RWPE1 (cell line): ENCODE measurements around the gene ULK2.
"Not testable (repeated sequence)": the region's sequence is repeated elsewhere in the genome, so short reads cannot be mapped to it uniquely, and the experiment has no call there.

Source experiments
- CTCF ChIA-PET: fragments of 350-600 bp; sonication (Branson Sonifier 250); formaldehyde crosslinking; extraction: SDS; loops from one replicate; lab custom pipeline; 2021; lab: Yijun Ruan, JAX
- POLR2A ChIA-PET: fragments of 400-600 bp; formaldehyde crosslinking; extraction: SDS; loops from one replicate; lab custom pipeline; 2020; ENCODE audit warnings: antibody characterized with exemption; ENCODE audit not compliant: low non-redundant PET; lab: Yijun Ruan, JAX
- DNase-seq: peaks from one replicate; pipeline ENCODE4 v3.0.0; 2012; ENCODE audit warnings: low spot score
- H3K27ac ChIP-seq: fragments of 450-650 bp; 2 replicates; pipeline ENCODE4 v1.5.1; 2017
- CTCF ChIP-seq: fragments of 450-650 bp; conservative IDR thresholded peaks from 2 replicates; pipeline ENCODE4 v1.5.1; 2017; ENCODE audit warnings: low read depth, mild to moderate bottlenecking

The ULK2 gene

DNA sequence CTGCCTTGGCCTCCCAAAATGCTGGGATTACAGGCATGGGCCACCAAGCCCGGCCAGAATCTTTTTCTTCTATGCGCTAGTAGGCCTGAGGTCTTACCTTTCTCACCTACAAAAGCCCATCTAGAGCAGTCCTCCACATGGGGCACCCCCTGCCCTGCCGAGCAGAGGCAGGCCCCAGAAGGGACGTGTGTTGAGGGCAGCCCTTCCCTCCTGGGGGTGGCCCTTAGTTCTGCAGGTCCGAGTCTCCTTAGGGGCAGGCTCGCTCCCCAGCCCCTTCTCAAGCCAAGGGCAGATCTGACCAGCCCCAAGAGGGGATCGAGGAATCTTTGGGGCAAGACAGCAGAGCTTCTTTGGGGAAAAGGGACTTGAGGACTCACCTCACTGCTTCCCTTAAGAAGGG lies 101.7 kb downstream of the ULK2 start:
- ChIA-PET CTCF (interaction anchor here (0.6 to 1.7 kb wide), 16 partner anchors 9 to 403 kb away, joined by 3 to 13 read pairs (median 4); partner anchors contain the start of genes B9D1 and SLC47A1), POLR2A (no interaction called here)
- no peak for DNase-seq
- peak overlapping the region; percentile 62 for H3K27ac ChIP-seq
- TF ChIP-seq CTCF: no peak

DNA sequence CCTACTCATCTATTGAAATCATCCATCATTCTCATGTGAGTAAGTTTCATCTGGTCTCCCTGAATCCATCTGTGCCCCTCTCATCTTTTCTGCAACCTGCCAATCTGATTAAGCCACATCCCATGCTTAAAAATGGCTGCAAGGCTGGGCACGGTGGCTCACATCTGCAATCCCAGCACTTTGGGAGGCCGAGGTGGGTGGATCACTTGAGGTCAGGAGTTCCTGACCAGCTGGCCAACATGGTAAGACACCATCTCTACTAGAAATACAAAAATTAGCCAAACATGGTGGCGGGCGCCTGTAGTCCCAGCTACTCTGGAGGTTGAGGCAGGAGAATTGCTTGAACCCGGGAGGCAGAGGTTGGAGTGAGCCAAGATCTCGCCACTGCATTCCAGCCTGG lies 103.7 kb downstream of the ULK2 start:
- POLR2A ChIA-PET, DNase-seq: not testable (repeated sequence)
- CTCF ChIA-PET: interaction anchor here (0.6 to 3.4 kb wide), 2 partner anchors 313 to 401 kb away, joined by 4 to 16 read pairs; partner anchors contain the start of gene B9D1
- peak overlapping the region; percentile 30 for H3K27ac ChIP-seq

- CTCF ChIA-PET: interaction anchor here (0.9 to 3.4 kb wide), 5 partner anchors 10 to 401 kb away, joined by 7 to 16 read pairs (median 10); partner anchors contain the start of gene B9D1
- no peak overlapping the region for H3K27ac ChIP-seq
- TF ChIP-seq CTCF: no peak
- POLR2A ChIA-PET: no interaction called here
- no peak for DNase-seq
These were observed 104.3 kb downstream of the ULK2 start for GRCh38 chr17:19763416-19763815.

DNA sequence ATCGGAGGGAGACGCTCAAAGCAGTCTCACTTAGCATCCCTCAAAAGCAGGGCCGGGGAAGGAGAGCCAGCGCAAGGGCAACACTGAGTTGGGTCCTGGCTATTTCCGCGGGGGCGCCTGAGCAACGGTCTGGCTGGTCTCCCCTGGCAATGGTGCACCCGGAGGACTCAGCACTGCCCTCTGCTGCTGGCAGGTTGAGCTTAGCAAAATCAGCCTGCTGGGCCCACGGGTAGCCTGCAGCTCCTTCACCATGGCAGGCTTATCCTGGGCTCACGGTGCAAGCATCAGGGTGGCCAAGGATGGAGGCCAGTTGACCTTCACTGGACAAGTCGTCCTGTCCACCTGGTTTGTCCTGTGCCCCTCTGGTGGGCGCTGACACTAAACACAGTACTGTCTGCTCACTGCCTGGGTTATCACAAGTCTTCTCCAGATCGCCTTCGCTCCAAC lies 105.2 kb downstream of the ULK2 start:
- peak; percentile 62 for TF ChIP-seq CTCF
- ChIA-PET POLR2A (no interaction called here), CTCF (interaction anchor here (0.5 to 3.4 kb wide), 13 partner anchors 9 to 400 kb away, joined by 3 to 16 read pairs (median 4); partner anchors contain the start of genes B9D1 and SLC47A2)
- H3K27ac ChIP-seq: peak overlapping the region; percentile 43
- DNase-seq: peak; percentile 52

DNA sequence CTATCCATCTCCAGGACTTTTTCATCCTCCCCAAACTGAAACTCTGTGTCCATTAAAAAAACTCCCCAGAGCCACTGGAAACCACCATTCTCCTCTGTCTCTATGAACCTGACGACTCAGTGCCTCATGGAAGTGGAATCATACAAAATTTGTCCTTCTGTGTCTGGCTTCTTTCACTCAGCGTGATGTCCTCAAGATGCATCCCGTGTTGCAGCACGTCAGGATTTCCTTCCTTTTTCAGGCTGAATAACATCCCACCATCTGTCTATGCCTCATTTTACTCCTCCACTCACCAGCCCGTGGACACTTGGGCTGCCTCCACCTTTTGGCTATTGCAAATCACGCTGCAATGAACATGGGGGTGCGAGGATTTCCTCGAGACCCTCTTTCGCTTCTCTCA lies 107.0 kb downstream of the ULK2 start:
- POLR2A ChIA-PET: interaction anchor here (1.1 kb wide), 1 partner anchor 41 kb away, joined by 3 read pairs; no protein-coding TSS in a partner anchor
- peak overlapping the region; percentile 31; the same call in 1 of the 2 replicates for H3K27ac ChIP-seq
- CTCF ChIA-PET: no interaction called here
- no peak for DNase-seq
- no peak for TF ChIP-seq CTCF

DNA sequence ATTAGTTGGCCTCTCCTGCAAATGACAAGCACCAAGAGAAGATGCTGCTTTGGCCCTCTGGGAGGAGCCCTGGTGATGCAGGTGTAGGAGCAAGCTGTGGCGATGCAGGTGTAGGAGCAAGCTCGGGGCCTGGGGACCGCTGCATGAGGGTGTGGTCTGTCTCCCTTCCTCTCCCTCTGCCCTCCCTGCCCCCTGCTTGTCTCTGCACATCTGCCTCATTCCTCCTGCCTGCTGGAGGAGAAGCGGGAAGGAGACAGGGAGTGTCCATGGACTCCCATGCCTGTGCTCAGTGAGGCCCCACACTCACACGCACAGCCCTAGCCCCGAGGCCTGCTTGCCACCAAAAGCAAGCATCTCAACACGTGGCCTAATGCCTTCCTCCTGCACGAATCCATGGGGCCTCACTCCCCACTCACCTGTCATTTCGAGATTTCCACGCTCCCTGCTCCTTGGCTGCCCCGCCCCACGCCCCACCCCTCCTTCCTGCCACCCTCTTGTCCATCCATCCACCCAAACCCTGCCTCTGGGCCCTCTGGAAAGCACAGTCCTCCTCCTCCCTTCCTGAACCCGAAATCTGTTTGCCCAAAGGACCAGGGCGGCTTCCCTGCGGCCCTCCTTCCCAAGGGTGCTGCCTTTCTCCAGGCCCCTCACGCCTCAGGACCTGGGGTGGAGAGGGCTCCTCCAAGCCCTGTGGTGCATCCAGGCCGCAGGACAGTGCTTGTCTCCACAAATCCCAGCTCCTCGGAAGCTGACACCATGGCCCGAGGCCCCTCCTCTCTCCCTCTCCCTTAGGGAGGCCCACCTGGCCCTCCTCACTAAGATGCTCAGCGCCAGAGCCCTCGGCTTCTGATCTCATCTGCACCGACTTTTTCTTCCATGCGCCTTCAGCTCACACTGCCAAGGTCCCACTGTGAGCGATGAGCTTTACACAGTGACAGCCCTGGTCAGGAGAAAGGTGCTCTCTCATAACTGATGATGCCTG lies 107.9 kb downstream of the ULK2 start:
- ChIA-PET POLR2A (no interaction called here), CTCF (no interaction called here)
- no peak for DNase-seq
- no peak for TF ChIP-seq CTCF
- peak overlapping the region; percentile 46 for H3K27ac ChIP-seq
